GM19438 (cell line): ENCODE measurements around the gene ICAM3.
A peak's percentile ranks its signal among the peaks of the same experiment; 100 is the strongest.
"Not testable (repeated sequence)": the region's sequence is repeated elsewhere in the genome, so short reads cannot be mapped to it uniquely, and the experiment has no call there.

ENCODE experiments used
- ATAC-seq: cut with Tn5 transposase; IDR thresholded peaks from one replicate; pipeline ENCODE4 v1.9.1; 2021; ENCODE audit warnings: low read depth; ENCODE audit not compliant: unreplicated experiment

Gene ICAM3

GRCh38 chr19:10339380-10339960 lies at the start of gene ICAM3:
Gene ICAM3 (minus strand): TSS chr19:10339624. CDS start chr19:10339614, 10 bp downstream.
- ATAC-seq, result peak; percentile 67

- ATAC-seq, result no peak
Measured at GRCh38 chr19:10388957-10389356, 49.5 kb upstream of the ICAM3 start.

- no peak for ATAC-seq
Measured at GRCh38 chr19:10384580-10384979, 45.2 kb upstream of the ICAM3 start.

- ATAC-seq, result not testable (repeated sequence)
Measured at GRCh38 chr19:10383223-10383499, 43.7 kb upstream of the ICAM3 start.

- ATAC-seq, result peak; percentile 93
Measured at GRCh38 chr19:10380313-10381102, 41.1 kb upstream of the ICAM3 start, which contains the start of gene TYK2. Gene TYK2 (minus strand): TSS chr19:10380572. CDS start chr19:10378406, 2,166 bp downstream.

- peak; percentile 1 for ATAC-seq
Measured at GRCh38 chr19:10379880-10380312, 40.5 kb upstream of the ICAM3 start.

- no peak for ATAC-seq
Measured at GRCh38 chr19:10378124-10378523, 38.7 kb upstream of the ICAM3 start.

- not testable (repeated sequence) for ATAC-seq
Measured at GRCh38 chr19:10377140-10377640, 37.8 kb upstream of the ICAM3 start.

- no peak for ATAC-seq
Measured at GRCh38 chr19:10374931-10375330, 35.5 kb upstream of the ICAM3 start.

GRCh38 chr19:10372690-10373089 lies 33.3 kb upstream of the ICAM3 start:
- ATAC-seq, result no peak

GRCh38 chr19:10368101-10368803 lies 28.8 kb upstream of the ICAM3 start:
- no peak for ATAC-seq

GRCh38 chr19:10366950-10367512 lies 27.6 kb upstream of the ICAM3 start:
- ATAC-seq, result not testable (repeated sequence)

- ATAC-seq, result no peak
Measured at GRCh38 chr19:10365518-10365917, 26.1 kb upstream of the ICAM3 start.

- ATAC-seq, result no peak
Measured at GRCh38 chr19:10364644-10365043, 25.2 kb upstream of the ICAM3 start.

GRCh38 chr19:10363789-10364281 lies 24.4 kb upstream of the ICAM3 start:
- ATAC-seq, result no peak

- no peak for ATAC-seq
Measured at GRCh38 chr19:10362259-10362658, 22.8 kb upstream of the ICAM3 start.

- no peak for ATAC-seq
Measured at GRCh38 chr19:10361569-10362011, 22.2 kb upstream of the ICAM3 start.

GRCh38 chr19:10356431-10356830 lies 17.0 kb upstream of the ICAM3 start:
- no peak for ATAC-seq

GRCh38 chr19:10353793-10354391 lies 14.5 kb upstream of the ICAM3 start:
- ATAC-seq, result no peak
